NCI-H460 (cell line): ENCODE measurements around the gene NNT. TPM values are rescaled to one million over a fixed set of nuclear protein-coding genes. Genes with fewer than 3 reads are reported as not detected.
A peak's percentile ranks its signal among the peaks of the same experiment; 100 is the strongest.
"Not testable (repeated sequence)": the region's sequence is repeated elsewhere in the genome, so short reads cannot be mapped to it uniquely, and the experiment has no call there.

Source experiments
- DNase-seq: peaks from one replicate; pipeline ENCODE4 v3.0.0-alpha.2; 2016; ENCODE audit warnings: low read depth; ENCODE audit errors: extremely low read depth
- polyA plus RNA-seq: library from polyadenylated mRNA; depleted of rRNA; stranded (reverse); fragments of >200 nt; gene quantifications from 2 replicates; pipeline ENCODE4 v1.2.3, GENCODE V29; 2014; cell fraction: nucleus; rRNA removed
- total RNA-seq: library from RNA; depleted of rRNA; stranded (reverse); fragments of >200 nt; shearing (Covaris generic); gene quantifications from 2 replicates; pipeline ENCODE4 v1.2.3, GENCODE V29; 2014; rRNA removed

The NNT gene
- 30.9 and 35.9 TPM in 2 replicates for total RNA-seq
- polyA plus RNA-seq, result 29.8 and 31.5 TPM in 2 replicates

DNA sequence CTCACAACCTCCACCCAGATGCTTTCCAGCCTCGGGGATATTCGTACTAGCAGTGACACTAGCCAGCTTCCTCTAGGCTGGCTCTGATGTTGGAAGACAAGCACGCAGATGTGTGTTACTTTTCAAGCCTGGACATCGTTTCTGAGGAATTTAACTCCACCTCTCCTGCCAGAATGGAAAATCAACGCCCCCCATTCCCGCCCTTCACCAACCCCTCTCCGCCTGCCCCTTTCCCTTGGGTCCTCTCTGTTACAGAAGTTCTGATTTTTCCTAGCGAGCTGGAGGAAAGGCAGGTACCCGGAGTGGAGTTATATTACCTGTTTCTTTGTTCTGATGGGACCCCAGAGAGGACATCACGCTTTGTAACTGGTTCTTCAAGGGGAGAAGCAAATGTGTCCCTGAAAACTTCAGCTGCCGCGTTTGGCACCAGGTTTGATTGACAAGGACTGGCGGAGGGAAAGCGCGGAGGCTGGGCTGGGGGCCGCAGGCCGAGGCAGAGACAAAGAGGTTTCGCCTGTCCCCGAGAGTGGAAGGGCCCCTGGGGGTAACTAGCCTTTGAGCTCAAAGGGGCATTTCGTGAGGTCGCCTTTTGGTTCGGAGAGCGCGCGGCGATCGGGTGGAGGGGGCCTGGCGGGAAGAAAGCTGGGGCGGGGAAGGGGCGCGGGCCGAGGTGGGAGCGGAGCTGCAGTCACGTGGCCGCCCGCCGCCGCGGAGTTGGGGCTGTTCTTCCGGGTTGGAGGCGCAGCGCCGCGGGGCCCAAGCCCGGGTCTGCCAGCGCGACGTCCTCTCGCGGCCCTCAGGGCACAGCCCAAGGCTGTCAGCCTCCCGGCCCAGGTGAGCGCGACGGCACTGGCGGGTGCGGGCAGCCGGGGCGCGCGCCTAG lies at the start of gene NNT:
Gene NNT (plus strand): TSS at position 720 of the 883 bp plus-strand sequence. CDS start 6,016 bp downstream, outside the sequence.
- no peak for DNase-seq

DNA sequence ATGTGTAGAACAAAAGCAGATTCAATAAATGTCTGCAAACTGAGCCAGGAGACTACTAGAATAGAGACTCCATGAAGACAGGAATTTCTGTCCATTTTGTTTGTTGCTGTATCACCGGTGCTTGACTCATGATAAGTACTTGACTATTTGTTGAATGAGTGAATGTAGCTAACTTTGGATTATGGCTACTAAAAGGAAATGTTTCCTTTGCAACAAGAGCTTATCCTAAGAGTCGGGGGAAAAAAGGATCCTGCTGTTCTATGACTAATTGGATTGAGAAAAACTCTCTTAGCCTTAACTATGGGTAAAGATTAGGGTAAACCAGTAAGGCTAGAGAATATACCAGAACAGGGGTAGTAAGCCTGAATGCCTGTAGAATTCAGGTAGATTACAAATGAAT lies 49.6 kb upstream of the NNT start:
- DNase-seq, result no peak

DNA sequence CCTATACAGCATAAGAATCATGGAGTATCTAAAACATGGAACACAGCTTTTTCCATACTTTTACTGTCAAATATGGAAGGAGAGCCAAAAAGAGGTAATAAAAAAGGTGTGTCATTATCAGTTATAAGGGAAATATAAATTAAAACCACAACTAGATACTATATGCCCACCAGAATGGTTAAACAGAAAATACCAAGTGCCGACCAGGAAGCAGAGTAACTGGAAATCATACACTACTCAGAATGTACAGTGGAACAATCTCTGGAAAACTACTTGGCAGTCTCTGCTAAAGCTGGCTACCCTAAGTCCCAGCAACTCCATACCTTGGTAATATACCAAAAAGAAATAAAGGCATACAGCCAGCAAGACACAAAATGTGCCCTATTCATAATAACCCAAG lies 48.5 kb upstream of the NNT start:
- DNase-seq, result no peak

DNA sequence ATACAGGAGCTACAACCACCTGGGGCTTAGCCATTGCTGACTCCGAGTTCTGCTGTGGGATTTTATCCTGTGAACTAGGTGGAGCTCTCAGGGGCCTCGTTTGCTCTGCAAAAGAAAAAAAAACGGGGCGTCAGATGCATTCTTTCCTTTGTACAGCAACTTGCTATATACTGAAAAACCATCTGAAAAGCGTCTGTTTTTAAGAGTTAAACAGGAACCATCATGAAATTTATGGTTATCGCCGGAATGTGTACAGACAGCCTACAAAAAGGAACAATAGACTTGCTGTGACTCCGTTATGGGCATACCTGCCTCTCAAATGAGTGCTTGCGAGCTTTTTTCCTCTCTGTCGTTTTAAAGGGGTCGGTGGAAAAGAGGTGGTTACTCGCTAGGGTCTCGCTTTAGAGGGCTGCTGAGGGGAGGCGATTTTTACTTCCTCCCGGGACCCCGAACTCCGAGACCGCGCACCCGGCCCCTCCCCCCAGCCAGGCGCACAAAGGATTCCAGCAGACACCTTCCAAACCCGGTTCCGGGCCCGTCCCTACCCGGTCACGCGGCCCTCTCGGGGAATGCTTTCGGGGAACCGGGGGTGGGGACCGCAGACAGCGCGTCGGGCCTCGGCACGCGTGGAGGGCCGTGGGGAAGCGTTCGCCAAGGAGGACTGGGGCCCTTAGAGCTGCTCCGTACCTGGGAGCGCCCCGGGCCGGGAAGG lies 46.9 kb upstream of the NNT start:
- peak; percentile 20 for DNase-seq

DNA sequence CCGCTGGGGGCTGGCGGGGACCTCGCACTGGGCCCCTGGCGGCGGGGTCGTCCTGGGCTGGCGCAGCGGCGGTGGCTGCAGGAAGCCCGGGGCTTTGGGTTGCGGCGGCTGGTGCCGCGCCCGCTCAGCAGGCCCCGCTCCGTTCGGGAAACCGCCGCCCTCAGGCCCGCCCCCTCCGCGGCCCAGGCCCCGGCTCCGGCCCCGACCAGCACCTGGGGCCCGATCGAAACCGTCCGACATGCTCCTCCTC lies 46.4 kb upstream of the NNT start:
- not testable (repeated sequence) for DNase-seq

DNA sequence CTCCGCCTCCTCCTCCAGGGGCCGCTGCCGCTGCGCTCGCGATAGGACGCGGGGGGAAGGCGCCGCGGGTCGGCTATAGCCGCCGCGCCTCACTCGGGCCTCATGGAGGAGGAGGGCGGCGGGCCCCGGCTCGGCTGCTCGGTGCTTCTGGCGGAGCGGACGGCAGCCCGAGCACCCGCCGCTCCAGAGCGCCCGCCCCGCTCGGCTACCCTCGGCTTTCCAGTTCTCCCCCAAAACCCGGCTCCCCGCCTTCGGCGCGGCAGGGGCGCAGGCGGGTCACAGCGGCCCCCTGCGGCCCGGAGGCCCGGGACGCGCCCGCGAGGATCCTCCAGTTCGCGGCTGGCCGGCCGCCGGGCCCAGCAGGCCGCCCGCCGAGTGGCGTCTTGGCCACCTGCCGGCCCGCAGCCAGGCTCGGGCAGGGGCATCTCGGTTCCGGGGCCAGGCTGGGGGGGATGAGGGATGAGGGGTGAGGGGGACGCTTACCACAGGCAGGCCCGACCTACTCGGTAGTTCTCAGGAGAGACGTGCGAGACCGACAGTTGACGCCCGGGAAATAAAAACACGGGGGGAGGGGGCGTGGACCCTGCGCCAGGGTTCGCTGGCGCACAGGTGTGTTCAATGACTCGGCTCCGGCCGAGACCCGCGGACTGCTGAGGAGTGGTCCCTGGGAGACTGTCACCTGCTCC lies 46.0 kb upstream of the NNT start, which contains the start of gene PAIP1:
Gene PAIP1 (minus strand): TSS at position 221 of the 686 bp plus-strand sequence. CDS start 231 bp downstream, outside the sequence.
- DNase-seq, result peak; percentile 79

DNA sequence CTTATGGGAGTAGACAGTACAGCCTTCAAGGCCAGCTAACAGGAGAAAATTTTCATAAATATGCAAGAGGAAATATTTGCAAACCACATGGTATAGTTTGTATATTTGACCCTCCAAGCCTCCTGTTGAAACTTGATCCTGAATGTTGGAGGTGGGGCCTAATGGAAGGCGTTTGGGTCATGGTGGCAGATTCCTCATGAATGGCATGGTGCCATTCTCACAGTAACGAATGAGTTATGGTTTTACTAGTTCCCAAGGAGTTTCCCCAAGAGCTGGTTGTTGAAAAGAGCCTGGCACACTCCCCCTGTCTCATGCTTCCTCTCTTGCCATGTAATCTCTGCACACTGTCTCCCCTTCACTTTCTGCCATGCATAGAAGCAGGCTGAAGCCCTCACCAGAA lies 42.9 kb upstream of the NNT start:
- no peak for DNase-seq

DNA sequence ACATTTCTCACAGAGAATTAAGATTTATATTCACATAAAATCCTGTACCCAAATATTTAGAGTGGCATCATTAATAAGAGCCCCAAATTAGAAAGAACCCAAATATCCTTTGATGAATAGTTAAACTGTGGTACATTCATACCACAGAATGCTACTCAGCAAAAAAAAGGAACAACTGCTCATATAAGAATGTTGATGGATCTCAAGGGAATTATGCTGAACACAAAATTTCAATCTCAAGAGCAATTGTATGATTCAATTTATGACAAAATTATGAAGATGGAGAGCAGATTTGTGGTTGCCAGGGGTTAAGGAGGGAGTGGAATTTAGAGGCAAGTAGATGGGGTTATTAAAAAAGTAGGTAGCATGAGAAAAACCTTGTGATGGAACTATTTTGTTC lies 41.6 kb upstream of the NNT start:
- DNase-seq, result no peak

DNA sequence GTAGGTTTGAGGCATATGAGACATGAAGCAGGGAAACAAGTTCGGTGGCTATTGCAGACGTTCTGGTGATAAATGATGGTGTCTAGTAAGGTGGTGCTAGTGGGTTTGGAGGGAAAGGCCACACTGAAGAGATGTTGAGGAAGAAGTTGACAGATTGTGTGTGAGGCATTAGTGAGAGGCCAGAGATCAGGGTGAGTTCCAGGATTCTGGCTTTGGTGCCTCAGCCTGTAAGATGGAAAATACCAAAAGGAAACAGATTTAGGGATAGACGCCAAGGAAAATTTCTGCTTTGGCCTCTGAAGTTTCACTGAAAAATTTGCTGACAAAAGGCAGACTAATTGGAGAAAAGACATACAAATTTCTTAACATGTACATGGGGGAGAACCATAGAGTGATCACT lies 39.7 kb upstream of the NNT start:
- no peak for DNase-seq

DNA sequence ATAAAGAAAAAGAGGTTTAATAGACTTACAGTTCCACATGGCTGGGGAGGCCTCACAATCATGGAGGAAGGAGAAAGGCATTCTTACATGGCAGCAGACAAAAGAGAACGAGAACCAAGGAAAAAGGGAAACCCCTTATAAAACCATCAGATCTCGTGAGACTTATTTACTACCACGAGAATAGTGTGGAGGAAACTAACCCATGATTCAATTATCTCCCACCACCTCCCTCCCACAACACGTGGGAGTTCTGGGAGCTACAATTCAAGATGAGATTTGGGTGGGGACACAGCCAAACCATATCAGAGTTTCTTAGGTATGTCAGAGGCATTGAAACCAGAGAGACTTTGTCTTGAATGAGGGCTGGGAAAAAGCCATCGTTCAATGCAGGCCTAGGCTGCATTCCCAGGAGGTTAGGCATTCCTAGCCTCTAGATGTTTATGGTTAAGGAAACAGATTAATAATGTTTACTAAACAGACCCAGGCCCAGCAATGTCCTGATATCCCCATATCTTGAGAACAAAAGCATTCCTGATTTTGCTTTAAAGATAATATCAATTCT lies 38.6 kb upstream of the NNT start:
- DNase-seq, result no peak

DNA sequence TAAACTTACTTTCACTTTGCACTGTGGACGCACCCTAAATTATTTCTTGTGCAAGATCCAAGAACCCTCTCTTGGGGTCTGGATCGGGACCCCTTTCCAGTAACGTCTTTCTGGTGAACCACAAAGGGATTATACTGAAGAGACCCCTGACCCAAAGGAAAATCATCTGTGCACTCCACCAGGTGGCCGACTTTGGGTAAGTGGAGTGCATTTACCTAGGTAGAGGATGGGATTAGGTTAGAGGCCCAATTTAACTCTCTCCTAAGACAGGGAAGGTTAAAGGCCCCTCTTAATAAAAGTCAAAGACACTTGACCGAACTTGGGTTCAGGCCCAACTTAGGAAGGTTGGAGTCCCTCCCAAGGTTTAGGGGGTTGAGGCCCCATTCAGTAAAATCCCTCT lies 37.9 kb upstream of the NNT start:
- DNase-seq, result no peak

DNA sequence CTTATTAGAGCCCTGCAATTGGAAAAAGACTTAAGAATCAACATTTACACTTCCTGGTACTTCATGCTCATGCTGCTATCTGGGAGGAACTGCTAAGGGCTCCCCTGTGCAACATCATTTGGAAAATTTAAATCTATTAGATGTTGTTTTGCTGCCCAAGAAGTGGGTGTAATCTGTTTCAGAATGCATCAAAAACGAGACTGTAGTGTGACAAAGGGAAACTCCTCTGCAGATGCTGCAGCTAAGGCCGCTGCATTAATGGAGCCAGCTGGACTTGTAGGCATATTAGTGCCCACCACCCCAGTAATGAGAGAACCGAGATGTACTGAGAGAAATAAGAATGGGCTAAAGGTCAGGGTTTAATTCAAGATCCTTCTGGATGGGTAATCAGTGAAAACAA lies 35.0 kb upstream of the NNT start:
- DNase-seq, result no peak

DNA sequence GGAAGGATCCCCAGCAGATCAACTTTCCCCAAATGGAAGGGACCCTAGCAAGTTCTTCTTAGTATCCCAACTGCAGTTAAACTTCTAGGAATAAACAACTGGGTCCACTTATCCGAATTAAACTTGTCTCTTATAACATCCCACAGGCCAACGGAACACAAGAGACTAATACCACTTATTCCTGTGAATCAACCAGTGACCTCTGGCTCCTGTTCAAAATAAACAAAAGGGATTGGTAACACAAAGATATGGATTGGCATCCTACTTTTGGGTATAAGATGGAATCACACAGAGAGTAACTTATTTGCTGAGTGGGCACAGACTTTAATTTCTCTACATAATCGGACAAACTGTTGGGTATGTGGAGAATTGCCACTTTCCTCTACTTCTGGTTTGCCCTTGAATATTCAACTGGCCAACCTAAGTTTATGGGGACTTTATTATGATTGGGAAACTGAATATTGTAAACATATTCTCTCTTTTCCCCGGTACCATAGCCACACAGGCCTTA lies 33.7 kb upstream of the NNT start:
- DNase-seq, result no peak

DNA sequence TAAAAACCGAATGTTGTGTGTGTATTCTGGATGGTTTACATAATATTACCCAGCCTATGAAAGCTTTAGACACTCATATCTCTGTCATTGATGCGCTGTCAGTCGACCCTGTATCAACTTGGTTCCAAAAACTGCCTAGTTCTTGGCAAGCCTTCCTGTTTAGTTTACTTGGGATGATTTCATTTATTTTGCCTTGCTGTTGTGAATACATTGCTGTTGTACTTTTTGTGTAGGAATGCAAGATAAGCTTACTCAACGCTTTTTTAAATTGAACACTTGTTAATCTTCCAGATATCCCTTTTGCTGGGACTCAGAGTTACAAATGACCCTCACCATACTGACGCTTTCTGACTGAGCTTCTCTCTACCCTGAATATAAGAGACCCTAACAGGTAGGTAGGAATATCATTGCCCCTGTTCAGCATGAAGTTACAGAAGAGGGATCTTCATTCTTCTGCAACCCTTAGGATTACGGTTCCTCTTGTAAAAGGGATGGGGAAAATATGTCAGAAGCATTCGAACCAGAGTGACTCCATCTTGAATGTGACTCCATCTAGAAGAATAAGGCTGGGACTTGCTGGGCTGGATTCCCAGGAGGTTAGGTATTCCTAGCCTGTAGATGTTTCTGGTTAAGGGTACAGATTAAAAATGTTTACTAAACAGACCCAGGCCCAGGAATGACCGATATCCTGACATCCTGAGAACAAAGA lies 32.4 kb upstream of the NNT start:
- DNase-seq, result no peak

DNA sequence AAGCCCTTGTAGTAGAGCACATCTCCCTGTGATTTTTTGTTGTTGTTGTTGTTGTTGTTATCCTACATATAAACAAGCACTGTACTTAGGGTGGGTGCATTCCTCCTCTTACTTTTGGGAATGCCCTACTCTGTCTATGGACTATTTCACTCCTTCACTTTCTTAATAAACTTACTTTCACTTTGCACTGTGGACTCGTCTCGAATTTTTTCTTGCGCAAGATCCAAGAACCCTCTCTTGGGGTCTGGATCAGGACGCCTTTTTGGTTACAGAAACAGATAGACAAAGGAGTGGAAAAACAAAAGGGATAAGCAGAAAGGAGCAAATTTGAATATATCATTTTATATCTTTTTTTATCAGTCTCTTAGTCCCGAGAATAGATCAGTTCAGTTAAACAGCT lies 31.7 kb upstream of the NNT start:
- DNase-seq, result no peak

DNA sequence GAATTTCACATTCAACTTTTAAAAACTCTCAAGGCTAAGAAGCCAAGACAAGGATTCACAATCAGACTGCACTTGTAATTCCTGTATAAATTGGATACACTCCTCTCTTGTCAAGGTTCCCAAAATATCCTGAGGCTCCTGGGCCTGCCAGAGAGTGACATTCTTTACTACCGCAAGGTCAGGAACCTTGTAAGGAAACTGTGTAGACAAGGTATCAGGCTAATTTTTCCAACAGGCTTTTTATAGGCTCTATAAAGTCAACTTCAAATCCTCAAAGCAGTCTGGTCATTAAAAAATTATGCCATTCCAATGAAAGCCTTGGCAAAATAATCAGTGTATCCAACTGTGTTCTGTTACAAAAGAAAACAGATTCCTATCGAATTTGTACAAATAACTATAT lies 30.6 kb upstream of the NNT start:
- DNase-seq, result no peak

DNA sequence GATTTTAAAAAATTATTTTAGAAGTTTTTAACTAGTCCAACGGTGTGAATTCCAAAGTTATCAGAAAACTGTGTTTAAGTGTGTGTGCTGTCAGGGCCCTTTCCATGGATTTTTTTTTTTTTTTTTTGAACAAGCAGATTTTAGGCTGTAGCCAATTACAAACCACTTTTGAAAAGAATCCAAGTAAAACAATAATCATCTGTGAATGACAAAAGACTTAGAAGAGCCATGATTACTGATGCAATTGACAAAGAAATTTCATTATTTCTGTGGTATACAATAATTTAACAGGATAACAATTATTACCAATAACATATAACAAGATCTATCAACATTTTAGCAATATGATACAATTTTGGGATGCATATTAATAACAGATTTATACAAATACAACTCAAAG lies 29.9 kb upstream of the NNT start:
- DNase-seq, result no peak

DNA sequence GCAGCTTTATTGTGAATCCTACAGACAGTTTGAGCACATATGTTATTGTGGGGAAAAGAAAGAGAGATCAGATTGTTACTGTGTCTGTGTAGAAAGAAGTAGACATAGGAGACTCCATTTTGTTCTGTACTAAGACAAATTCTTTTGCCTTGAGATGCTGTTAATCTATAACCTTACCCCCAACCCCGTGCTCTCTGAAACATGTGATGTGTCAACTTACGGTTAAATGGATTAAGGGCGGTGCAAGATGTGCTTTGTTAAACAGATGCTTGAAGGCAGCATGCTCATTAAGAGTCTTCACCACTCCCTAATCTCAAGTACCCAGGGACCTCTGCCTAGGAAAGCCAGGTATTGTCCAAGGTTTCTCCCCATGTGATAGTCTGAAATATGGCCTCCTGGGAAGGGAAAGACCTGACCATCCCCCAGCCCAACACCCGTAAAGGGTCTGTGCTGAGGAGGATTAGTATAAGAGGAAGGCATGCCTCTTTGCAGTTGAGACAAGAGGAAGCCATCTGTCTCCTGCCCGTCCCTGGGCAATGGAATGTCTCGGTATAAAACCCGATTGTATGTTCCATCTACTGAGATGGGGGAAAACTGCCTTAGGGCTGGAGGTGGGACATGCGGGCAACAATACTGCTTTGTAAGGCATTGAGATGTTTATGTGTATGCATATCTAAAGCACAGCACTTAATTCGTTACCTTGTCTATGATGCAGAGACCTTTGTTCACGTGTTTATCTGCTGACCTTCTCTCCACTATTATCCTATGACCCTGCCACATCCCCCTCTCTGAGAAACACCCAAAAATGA lies 22.4 kb upstream of the NNT start:
- not testable (repeated sequence) for DNase-seq

DNA sequence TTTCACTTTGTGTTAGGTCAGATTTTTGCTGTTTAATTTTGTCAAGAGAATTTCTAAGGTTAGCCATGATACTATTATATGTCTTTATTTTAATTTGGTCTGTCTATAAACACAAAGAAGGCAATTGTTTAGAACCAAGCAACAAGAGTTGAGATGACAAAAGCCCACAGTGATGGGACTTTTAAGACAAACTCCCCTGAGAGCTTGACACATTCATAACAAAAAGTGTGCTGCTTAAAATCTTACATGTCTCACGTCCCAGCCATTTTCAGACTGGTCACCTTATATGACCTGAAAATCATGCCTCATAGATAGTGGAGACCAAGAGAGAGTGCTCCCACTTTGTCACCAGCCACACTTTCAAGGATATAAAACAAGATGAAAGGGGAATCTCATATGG lies 21.6 kb upstream of the NNT start:
- no peak for DNase-seq
